ENCODE results near the gene ELOA2.
"Not testable (repeated sequence)": the region's sequence is repeated elsewhere in the genome, so short reads cannot be mapped to it uniquely, and the experiment has no call there.

Gene ELOA2

GRCh38 chr18:47035156-47035671 lies at the start of gene ELOA2:
TSS of gene ELOA2 (minus strand) at chr18:47035621. CDS start at chr18:47035264, 357 bp downstream.
- no peak for DNase-seq (ENCODE audit: low read depth in 2 of 2)

GRCh38 chr18:47081578-47081977 lies 46.2 kb upstream of the ELOA2 start:
- no peak for DNase-seq (ENCODE audit: low read depth in 2 of 2)

GRCh38 chr18:47080872-47081271 lies 45.5 kb upstream of the ELOA2 start:
- DNase-seq (ENCODE audit: low read depth in 2 of 2): no peak

GRCh38 chr18:47077111-47077510 lies 41.7 kb upstream of the ELOA2 start:
- no peak for DNase-seq (ENCODE audit: low read depth in 2 of 2)

GRCh38 chr18:47075098-47075883 lies 39.9 kb upstream of the ELOA2 start:
- DNase-seq (ENCODE audit: low read depth in 2 of 2): no peak

- no peak for DNase-seq (ENCODE audit: low read depth in 2 of 2)
Measured at GRCh38 chr18:47067648-47068047, 32.2 kb upstream of the ELOA2 start.

- DNase-seq (ENCODE audit: low read depth in 2 of 2): no peak
Measured at GRCh38 chr18:47063096-47063495, 27.7 kb upstream of the ELOA2 start.

- DNase-seq (ENCODE audit: low read depth in 2 of 2): no peak
Measured at GRCh38 chr18:47062471-47062870, 27.1 kb upstream of the ELOA2 start.

- no peak for DNase-seq (ENCODE audit: low read depth in 2 of 2)
Measured at GRCh38 chr18:47054369-47054768, 18.9 kb upstream of the ELOA2 start.

- DNase-seq (ENCODE audit: low read depth in 2 of 2): no peak
Measured at GRCh38 chr18:47050468-47050867, 15.0 kb upstream of the ELOA2 start.

- DNase-seq (ENCODE audit: low read depth in 2 of 2): no peak
Measured at GRCh38 chr18:47040982-47041381, 5.6 kb upstream of the ELOA2 start.

- no peak for DNase-seq (ENCODE audit: low read depth in 2 of 2)
Measured at GRCh38 chr18:47036927-47037578, 1.6 kb upstream of the ELOA2 start.

- DNase-seq (ENCODE audit: low read depth in 2 of 2): no peak
Measured at GRCh38 chr18:47036298-47036874, 965 bp upstream of the ELOA2 start.

GRCh38 chr18:47034591-47034990 lies 830 bp downstream of the ELOA2 start:
- DNase-seq (ENCODE audit: low read depth in 2 of 2): not testable (repeated sequence)

- no peak for DNase-seq (ENCODE audit: low read depth in 2 of 2)
Measured at GRCh38 chr18:47032945-47033344, 2.5 kb downstream of the ELOA2 start.

- not testable (repeated sequence) for DNase-seq (ENCODE audit: low read depth in 2 of 2)
Measured at GRCh38 chr18:47030887-47031286, 4.5 kb downstream of the ELOA2 start.

GRCh38 chr18:47029684-47030353 lies 5.6 kb downstream of the ELOA2 start:
- DNase-seq (ENCODE audit: low read depth in 2 of 2): not testable (repeated sequence)

- DNase-seq (ENCODE audit: low read depth in 2 of 2): not testable (repeated sequence)
Measured at GRCh38 chr18:47028738-47029137, 6.7 kb downstream of the ELOA2 start.

GRCh38 chr18:47025557-47026174 lies 9.8 kb downstream of the ELOA2 start:
- not testable (repeated sequence) for DNase-seq (ENCODE audit: low read depth in 2 of 2)

GRCh38 chr18:47023769-47024465 lies 11.5 kb downstream of the ELOA2 start:
- DNase-seq (ENCODE audit: low read depth in 2 of 2): not testable (repeated sequence)

GRCh38 chr18:47022821-47023220 lies 12.6 kb downstream of the ELOA2 start:
- not testable (repeated sequence) for DNase-seq (ENCODE audit: low read depth in 2 of 2)

Measured in stimulated activated CD8-positive, alpha-beta memory T cell treated with anti-CD3 and anti-CD28 coated beads, Interleukin-7, amount 100 ng/mL, for 1 hour (primary cell).